ENCODE data around the gene SWT1. TPM values are rescaled to one million over a fixed set of nuclear protein-coding genes. Genes with fewer than 3 reads are reported as not detected.
"Not testable (repeated sequence)": the region's sequence is repeated elsewhere in the genome, so short reads cannot be mapped to it uniquely, and the experiment has no call there.

Gene SWT1
- total RNA-seq, 1 donor from 2014 or later: 4.0 TPM

- no peak for DNase-seq (ENCODE audit: extremely low read depth, low read depth, low spot score)
Observed at GRCh38 chr1:185241127-185241526, 84.2 kb downstream of the SWT1 start.

GRCh38 chr1:185244015-185244747, 87.2 kb downstream of the SWT1 start:
- peak; percentile 14 for DNase-seq (ENCODE audit: extremely low read depth, low read depth, low spot score)

GRCh38 chr1:185245466-185245865, 88.5 kb downstream of the SWT1 start:
- DNase-seq (ENCODE audit: extremely low read depth, low read depth, low spot score): no peak

GRCh38 chr1:185249563-185249962, 92.6 kb downstream of the SWT1 start:
- DNase-seq (ENCODE audit: extremely low read depth, low read depth, low spot score): no peak

- no peak for DNase-seq (ENCODE audit: extremely low read depth, low read depth, low spot score)
Observed at GRCh38 chr1:185250063-185250462, 93.1 kb downstream of the SWT1 start.

GRCh38 chr1:185251928-185252327, 95.0 kb downstream of the SWT1 start:
- DNase-seq (ENCODE audit: extremely low read depth, low read depth, low spot score): not testable (repeated sequence)

GRCh38 chr1:185252404-185252803, 95.4 kb downstream of the SWT1 start:
- DNase-seq (ENCODE audit: extremely low read depth, low read depth, low spot score): not testable (repeated sequence)

GRCh38 chr1:185255595-185255994, 98.6 kb downstream of the SWT1 start:
- not testable (repeated sequence) for DNase-seq (ENCODE audit: extremely low read depth, low read depth, low spot score)

- not testable (repeated sequence) for DNase-seq (ENCODE audit: extremely low read depth, low read depth, low spot score)
Observed at GRCh38 chr1:185257116-185257949, 100.4 kb downstream of the SWT1 start.

GRCh38 chr1:185257950-185258208, 100.9 kb downstream of the SWT1 start:
- DNase-seq (ENCODE audit: extremely low read depth, low read depth, low spot score): no peak

GRCh38 chr1:185258676-185259075, 101.7 kb downstream of the SWT1 start:
- DNase-seq (ENCODE audit: extremely low read depth, low read depth, low spot score): no peak

GRCh38 chr1:185260611-185261010, 103.6 kb downstream of the SWT1 start:
- no peak for DNase-seq (ENCODE audit: extremely low read depth, low read depth, low spot score)

- no peak for DNase-seq (ENCODE audit: extremely low read depth, low read depth, low spot score)
Observed at GRCh38 chr1:185262151-185262550, 105.2 kb downstream of the SWT1 start.

- DNase-seq (ENCODE audit: extremely low read depth, low read depth, low spot score): no peak
Observed at GRCh38 chr1:185263292-185263691, 106.3 kb downstream of the SWT1 start.

- no peak for DNase-seq (ENCODE audit: extremely low read depth, low read depth, low spot score)
Observed at GRCh38 chr1:185263780-185264179, 106.8 kb downstream of the SWT1 start.

GRCh38 chr1:185265314-185265713, 108.3 kb downstream of the SWT1 start:
- no peak for DNase-seq (ENCODE audit: extremely low read depth, low read depth, low spot score)

- DNase-seq (ENCODE audit: extremely low read depth, low read depth, low spot score): no peak
Observed at GRCh38 chr1:185267301-185267700, 110.3 kb downstream of the SWT1 start.

GRCh38 chr1:185267701-185268100, 110.7 kb downstream of the SWT1 start:
- DNase-seq (ENCODE audit: extremely low read depth, low read depth, low spot score): no peak

GRCh38 chr1:185268352-185268751, 111.4 kb downstream of the SWT1 start:
- DNase-seq (ENCODE audit: extremely low read depth, low read depth, low spot score): no peak

- no peak for DNase-seq (ENCODE audit: extremely low read depth, low read depth, low spot score)
Observed at GRCh38 chr1:185271921-185272320, 115.0 kb downstream of the SWT1 start.

- no peak for DNase-seq (ENCODE audit: extremely low read depth, low read depth, low spot score)
Observed at GRCh38 chr1:185279571-185279970, 122.6 kb downstream of the SWT1 start.

GRCh38 chr1:185280589-185280988, 123.6 kb downstream of the SWT1 start:
- DNase-seq (ENCODE audit: extremely low read depth, low read depth, low spot score): no peak
